GM10266 (cell line): ENCODE results near the gene FOXL3.

ENCODE experiments used
- DNase-seq: peaks from one replicate; pipeline ENCODE4 v3.0.0; 2012; ENCODE audit errors: extremely low spot score
- TF ChIP-seq, protein P1 (sequence below): IDR thresholded peaks from 2 replicates; pipeline ENCODE4 v1.5.1; 2012; ENCODE audit warnings: mild to moderate bottlenecking, low read depth; ENCODE audit not compliant: control insufficient read depth, insufficient read depth; ENCODE audit errors: missing control alignments

FOXL3 gene

DNA sequence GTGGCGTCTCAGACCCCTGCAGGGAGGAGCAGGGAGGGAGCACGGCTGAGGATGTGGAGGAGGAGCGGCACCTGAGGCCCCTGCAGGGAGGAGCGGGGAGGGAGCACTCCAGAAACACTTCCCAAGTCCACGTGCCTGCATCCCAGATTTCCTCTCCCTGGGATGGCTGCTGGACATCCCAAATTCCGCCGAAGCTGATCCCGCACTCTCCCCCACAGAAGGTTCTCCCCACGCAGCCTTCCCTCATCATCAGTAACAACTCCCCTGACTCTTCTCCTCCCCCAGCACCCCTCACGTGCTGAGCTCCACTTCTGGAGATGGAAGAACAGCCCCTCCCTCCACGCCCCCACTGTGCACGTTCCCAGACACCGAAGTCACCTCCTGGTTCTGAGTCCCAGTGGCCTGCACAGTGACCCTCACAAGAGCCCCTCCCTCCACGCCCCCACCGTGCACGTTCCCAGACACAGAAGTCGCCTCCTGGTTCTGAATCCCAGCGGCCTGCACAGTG, 17.8 kb upstream of the FOXL3 start:
- DNase-seq = no peak
- TF ChIP-seq, protein P1, sequence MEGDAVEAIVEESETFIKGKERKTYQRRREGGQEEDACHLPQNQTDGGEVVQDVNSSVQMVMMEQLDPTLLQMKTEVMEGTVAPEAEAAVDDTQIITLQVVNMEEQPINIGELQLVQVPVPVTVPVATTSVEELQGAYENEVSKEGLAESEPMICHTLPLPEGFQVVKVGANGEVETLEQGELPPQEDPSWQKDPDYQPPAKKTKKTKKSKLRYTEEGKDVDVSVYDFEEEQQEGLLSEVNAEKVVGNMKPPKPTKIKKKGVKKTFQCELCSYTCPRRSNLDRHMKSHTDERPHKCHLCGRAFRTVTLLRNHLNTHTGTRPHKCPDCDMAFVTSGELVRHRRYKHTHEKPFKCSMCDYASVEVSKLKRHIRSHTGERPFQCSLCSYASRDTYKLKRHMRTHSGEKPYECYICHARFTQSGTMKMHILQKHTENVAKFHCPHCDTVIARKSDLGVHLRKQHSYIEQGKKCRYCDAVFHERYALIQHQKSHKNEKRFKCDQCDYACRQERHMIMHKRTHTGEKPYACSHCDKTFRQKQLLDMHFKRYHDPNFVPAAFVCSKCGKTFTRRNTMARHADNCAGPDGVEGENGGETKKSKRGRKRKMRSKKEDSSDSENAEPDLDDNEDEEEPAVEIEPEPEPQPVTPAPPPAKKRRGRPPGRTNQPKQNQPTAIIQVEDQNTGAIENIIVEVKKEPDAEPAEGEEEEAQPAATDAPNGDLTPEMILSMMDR = no peak

- TF ChIP-seq, protein P1 = no peak
- no peak for DNase-seq
These were observed 17.3 kb upstream of the FOXL3 start for GRCh38 chr7:272631-273030.

GRCh38 chr7:273327-273726, 16.6 kb upstream of the FOXL3 start:
- no peak for DNase-seq
- TF ChIP-seq, protein P1 = no peak

- TF ChIP-seq, protein P1 = no peak
- no peak for DNase-seq
These were observed 15.7 kb upstream of the FOXL3 start for GRCh38 chr7:274266-274665.

GRCh38 chr7:276230-276835, 13.6 kb upstream of the FOXL3 start:
- TF ChIP-seq, protein P1 = no peak
- no peak for DNase-seq

- TF ChIP-seq, protein P1 = no peak
- DNase-seq = no peak
These were observed 12.7 kb upstream of the FOXL3 start for GRCh38 chr7:277228-277627.

GRCh38 chr7:278081-278480, 11.9 kb upstream of the FOXL3 start:
- TF ChIP-seq, protein P1 = no peak
- DNase-seq = no peak
